HG03196 (cell line): ENCODE results near the gene PRC1.

Experiments
- ATAC-seq: cut with Tn5 transposase; IDR thresholded peaks from one replicate; pipeline ENCODE4 v1.9.1; 2021; ENCODE audit not compliant: unreplicated experiment

Gene PRC1

DNA sequence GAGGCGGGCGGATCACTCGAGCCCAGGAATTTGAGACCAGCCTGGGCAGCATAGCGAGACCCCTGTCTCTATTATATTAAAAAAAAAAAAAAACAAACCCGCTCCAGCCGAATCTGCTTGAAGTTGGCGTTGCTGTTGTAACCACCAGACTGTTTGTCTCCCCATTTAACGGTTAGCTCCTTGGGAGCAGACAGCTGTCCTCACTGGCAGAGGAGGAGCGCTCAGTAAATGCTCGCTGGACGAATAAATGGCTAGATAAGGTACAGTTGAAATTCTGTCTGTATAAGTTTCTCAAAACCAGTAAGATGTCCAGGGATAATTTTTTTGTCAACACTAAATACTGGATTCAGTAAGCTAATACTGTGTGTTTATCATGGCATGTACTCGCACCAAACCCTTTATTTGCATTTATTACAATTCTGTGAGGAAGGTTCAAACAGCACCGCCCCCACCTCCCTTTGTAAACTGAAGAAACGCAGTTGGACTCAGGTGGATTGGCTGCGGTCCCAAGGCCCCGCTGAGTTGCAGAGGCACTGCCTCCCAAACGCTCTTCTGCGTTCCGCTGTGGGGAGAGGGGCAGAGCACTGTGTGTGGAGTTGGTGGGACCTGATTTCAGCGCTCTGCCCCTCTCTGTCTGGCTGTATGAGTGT lies 38.6 kb downstream of the PRC1 start:
- no peak for ATAC-seq

DNA sequence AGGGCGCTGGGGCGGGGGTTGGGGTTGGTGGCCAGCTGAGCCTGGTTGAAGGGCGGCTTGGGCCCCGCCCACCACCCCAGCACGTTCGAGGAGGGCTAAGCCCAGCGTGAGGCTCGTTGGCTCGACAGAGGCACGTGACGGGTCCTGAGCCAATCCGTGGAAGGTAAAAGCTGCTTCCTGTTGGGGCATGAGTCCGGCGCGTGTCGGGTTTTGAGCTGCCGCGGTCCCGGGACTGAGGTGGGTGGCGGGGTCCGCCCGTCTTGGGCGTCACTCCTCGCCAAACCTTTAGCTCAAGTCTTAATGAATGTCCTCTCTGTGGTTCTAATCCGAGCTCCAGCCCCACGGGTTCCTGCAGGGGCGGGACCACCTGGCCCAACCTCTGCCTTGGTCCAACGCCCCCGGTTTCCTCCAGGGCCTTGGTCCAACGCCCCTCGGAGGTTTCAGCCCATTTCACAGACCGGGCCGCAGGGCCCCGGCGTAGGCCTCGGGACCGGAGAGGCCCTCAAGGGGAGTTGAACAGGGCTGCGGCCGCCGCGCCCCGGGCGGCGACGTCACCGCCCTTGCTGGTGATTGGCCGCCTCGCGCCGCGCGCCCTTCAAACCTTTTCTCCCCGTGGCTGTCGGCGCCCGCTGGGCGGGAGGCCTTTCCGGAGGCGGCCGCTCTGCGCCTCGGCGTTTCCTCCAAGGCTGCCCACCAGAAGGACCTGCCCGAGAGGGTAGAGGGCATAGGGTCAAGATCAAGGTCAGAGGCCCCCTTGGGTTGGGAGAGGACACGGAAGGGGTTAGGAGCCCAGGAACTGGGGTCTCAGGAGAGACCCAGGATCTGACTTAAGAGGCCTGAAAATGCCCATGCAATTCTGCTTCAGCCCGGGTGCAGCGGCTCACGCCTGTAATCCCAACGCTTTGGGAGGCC lies 39.4 kb downstream of the PRC1 start, which contains the start of gene RCCD1:
RCCD1 (plus strand) TSS at position 173 of the 912 bp plus-strand sequence. CDS start 1,851 bp downstream, outside the sequence.
- peak; percentile 89 for ATAC-seq

DNA sequence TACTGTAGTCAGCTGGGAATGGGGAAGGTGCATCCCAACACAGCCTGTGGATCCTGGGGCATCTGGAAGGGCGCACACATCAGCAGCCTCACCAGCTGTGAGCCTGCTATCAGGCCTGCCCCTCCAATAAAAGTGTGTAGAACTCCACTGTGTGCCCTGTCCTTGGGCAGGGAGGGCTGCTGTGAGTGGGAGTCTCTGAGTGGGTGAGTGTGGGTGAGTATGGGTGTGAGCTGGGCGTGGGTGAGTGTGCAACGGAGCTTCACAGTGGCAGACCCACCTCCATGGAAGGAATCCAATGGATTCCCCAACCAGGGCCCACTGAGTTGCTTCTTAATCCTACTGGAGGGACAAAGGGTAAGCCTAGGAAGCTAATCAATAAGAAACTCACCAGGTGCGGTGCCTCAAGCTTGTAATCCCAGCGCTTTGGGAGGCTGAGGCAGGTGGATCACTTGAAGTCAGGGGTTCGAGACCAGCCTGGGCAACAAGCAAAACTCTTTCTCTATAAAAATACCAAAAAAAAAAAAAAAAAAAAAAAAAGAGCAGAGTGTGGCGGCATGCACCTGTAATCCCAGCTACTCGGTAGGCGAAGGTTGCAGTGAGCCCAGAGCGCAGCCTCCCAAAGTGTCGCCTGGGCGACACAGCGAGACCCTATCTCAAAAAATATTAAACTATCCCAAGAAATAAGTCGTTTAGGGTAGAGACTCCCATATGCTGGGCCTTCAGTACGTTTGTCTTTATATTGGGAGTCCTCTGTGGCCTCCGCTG lies 40.2 kb downstream of the PRC1 start:
- ATAC-seq: no peak

DNA sequence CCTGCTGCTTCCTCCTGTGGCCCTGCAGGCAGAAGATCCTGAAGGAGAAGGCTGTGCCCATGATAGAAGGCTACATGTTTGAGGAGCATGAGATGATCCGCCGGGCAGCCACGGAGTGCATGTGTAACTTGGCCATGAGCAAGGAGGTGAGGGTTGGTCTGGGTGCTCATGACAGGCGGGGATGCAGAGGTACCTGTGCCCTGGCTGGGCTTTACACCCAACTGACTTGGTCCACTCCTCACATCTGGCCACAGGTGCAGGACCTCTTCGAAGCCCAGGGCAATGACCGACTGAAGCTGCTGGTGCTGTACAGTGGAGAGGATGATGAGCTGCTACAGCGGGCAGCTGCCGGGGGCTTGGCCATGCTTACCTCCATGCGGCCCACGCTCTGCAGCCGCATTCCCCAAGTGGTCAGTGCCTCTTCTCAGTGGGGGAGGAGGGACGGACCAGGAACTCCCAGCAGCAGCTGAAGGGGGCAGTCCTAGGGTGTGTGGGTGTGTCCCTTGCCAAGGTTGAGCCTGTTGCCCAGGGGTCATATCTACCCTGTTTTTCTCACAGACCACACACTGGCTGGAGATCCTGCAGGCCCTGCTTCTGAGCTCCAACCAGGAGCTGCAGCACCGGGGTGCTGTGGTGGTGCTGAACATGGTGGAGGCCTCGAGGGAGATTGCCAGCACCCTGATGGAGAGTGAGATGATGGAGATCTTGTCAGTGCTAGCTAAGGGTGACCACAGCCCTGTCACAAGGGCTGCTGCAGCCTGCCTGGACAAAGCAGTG lies 41.2 kb downstream of the PRC1 start:
- no peak for ATAC-seq

- ATAC-seq: no peak
Measured at GRCh38 chr15:90950676-90951075, 43.7 kb downstream of the PRC1 start.

DNA sequence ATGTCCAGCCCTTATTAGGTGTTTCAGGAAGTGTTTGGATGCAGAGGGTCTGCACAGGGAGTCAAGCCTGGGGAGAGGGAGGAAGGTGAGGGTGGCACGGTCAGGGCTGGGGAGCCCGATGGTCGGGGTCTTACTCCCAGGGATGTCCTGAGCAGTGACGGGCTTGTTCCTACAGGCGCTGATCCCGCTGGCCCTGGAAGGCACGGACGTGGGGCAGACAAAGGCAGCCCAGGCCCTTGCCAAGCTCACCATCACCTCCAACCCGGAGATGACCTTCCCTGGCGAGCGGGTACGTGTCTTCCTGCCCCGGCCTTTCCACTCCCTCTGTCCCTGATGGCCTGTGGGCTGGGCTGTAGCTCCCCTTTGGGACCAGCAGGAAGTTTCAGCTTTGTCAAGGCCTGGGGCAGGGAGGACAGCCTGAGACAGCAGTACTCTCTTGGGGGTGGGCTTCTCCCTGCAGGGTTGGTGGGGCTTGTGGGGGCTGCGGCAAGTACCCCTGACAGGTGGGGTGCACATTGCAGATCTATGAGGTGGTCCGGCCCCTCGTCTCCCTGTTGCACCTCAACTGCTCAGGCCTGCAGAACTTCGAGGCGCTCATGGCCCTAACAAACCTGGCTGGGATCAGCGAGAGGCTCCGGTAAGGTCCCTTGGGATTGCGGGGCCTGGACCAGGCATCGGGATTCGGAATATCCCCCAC lies 44.2 kb downstream of the PRC1 start:
- ATAC-seq: no peak

DNA sequence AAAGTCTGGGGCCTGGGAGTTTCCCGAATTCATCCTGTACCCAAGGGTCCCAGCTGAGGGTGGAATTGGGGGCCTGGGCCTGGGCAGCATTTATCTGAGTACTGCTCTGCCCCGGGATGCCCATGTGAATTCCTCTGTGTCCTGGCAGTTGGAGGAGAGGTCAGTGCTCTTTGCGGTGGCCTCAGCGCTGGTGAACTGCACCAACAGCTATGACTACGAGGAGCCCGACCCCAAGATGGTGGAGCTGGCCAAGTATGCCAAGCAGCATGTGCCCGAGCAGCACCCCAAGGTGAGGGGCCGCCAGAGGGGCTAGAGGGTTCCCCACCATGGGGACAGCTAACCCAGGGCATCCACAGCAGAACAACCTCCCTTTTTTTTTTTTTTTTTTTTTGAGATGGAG lies 45.8 kb downstream of the PRC1 start:
- no peak for ATAC-seq

- ATAC-seq: no peak
Measured at GRCh38 chr15:90947577-90948357, 46.6 kb downstream of the PRC1 start.

- no peak for ATAC-seq
Measured at GRCh38 chr15:90946941-90947576, 47.3 kb downstream of the PRC1 start.

DNA sequence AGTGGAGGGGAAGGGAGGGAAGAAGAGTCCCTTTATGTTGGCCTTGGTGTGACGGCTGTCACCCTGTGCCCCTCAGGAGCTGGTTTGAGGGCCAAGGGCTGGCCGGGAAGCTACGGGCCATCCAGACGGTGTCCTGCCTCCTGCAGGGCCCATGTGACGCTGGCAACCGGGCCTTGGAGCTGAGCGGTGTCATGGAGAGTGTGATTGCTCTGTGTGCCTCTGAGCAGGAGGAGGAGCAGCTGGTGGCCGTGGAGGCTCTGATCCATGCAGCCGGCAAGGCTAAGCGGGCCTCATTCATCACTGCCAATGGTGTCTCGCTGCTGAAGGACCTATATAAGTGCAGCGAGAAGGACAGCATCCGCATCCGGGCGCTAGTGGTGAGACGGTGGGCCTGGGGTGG lies 47.8 kb downstream of the PRC1 start:
- ATAC-seq: no peak

DNA sequence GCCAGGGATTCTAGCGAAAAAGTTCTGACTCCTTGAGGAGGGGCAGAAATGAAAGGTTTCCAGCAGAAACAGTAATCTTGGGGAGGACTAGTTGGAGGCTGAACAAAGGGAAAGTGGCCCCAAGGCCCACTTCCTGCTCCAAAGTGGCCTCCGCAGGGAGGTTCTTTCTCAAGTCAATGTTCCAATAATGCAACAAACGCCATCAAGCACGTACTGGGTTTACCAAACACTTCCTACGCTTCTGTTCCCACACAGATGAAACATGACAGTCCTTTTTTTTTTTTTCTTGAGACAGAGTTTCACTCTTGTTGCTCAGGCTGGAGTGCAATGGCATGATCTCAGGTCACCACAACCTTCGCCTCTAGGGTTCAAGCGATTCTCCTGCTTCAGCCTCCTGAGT lies 49.2 kb downstream of the PRC1 start:
- no peak for ATAC-seq

DNA sequence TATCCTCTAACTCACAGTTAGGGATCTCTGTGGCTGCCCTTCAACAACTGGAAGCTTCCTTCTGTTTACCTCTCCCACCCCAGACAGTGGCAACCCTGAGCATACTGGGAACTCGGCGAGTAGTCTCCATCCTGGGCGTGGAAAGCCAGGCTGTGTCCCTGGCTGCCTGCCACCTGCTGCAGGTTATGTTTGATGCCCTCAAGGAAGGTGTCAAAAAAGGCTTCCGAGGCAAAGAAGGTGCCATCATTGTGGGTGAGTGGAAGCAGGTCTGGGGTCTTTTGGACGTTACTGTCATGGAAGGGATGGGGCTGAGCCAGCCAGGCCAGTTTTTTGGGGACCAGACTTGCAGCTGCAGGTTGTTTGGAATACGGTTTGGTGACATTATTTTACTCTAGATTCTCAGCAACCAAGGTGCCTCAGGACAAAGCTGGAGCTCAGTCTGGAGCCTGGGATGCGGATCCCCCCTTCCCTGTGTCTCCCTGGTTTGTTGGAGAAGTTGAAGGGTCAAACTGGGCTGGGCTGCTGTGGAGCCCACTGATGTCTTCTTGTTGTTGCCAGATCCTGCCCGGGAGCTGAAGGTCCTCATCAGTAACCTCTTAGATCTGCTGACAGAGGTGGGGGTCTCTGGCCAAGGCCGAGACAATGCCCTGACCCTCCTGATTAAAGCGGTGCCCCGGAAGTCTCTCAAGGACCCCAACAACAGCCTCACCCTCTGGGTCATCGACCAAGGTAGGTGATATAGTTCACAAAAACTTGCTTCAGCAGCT lies 51.8 kb downstream of the PRC1 start:
- ATAC-seq: no peak

- no peak for ATAC-seq
Measured at GRCh38 chr15:90941038-90941437, 53.3 kb downstream of the PRC1 start.

DNA sequence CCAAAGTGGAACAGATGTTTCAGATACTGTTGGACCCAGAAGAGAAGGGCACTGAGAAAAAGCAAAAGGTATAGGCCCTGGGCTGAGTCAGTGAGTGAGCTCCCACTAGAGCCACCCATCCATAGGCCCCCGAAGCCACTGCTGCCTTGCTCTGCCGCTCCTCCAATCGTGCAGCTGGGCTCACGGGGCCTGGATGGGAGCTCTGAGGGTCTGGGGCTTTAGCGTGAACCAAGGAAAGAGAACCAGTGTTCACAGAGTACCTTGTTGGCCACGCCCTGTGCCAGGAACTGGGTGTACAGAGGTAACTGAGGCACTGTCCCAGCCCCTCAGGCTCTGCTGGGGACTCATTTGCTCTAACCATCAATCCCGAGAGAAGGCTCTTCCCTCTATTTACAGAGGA lies 54.6 kb downstream of the PRC1 start:
- ATAC-seq: no peak

DNA sequence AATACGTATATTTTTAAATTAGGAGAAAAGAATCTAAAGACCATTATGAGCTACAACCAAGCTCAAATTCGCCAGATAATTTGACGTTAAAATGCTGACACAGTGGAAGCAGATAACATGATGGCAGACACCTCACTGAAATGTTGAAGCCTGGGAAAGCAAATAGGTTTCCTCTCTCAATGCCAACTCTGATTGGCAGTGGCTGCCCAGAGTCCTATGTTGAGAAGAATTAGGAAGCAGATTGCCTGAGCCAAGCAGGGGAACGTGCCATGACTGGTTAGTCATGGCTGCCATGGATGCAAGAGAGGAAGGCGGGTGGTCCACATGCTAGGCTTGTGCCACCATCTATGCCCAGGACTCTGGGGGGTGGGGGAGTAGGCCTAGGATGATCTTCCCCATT lies 56.1 kb downstream of the PRC1 start:
- no peak for ATAC-seq

DNA sequence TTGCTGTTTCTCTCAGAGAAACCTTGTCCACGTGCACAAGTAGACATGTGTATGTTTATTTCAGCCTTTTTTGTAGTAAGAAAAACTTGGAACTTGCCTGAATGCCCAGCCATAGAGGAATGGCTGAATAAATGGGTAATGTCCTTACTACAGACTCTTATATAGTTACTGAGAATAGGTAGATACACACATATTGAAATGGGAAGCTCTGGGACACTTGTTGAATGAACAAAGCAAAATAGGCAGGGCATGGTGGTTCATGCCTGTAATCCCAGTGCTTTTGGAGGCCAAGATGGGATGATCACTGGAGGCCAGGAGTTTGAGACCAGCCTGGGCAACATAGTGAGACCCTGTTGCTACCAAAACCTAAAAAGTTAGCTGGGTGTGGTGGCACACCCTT lies 57.5 kb downstream of the PRC1 start:
- ATAC-seq: no peak

GRCh38 chr15:90934949-90935751 lies 59.2 kb downstream of the PRC1 start, which contains the start of gene UNC45A:
UNC45A (plus strand) TSS chr15:90935285; CDS start chr15:90935325, 40 bp downstream.
- peak; percentile 60 for ATAC-seq
